ENCODE measurements around the gene CLIC2. TPM values are rescaled to one million over a fixed set of nuclear protein-coding genes. Genes with fewer than 3 reads are reported as not detected.

Gene CLIC2
- total RNA-seq, 1 experiment from 2014 or later, result not detected

- no peaks in the 10 kb centered on the region for H3K4me1 Mint-ChIP-seq (ENCODE audit: low read depth, unreplicated experiment)
- DNase-seq, result no peak
- intact Hi-C loops (cut with micrococcal nuclease; ENCODE audit: unreplicated experiment), result no loop called here
- ChIA-PET POLR2A (no interaction called here), CTCF (no interaction called here)
- no peaks in the 10 kb centered on the region for H3K36me3 Mint-ChIP-seq (ENCODE audit: insufficient read depth, unreplicated experiment)
- BruUV-seq (replicated peaks), result no TSS peak
- Histone ChIP-seq H3K36me3 (ENCODE audit: control insufficient read depth, insufficient read depth, low read length) (no peaks in the 10 kb centered on the region), H3K27me3 (replicated peaks; ENCODE audit: control insufficient read depth, insufficient read depth, low read length) (no peaks in the 10 kb centered on the region), H3K4me1 (no peaks in the 10 kb centered on the region), H3K4me3 (ENCODE audit: low read depth, low read length) (no peak overlapping the region), H3K9me3 (no peaks in the 10 kb centered on the region)
- H3K27me3 Mint-ChIP-seq (ENCODE audit: insufficient read depth, unreplicated experiment), result peaks cover 8% of the 10 kb centered on the region
- no peak overlapping the region for H3K27ac Mint-ChIP-seq (ENCODE audit: unreplicated experiment)
- no peak for TF ChIP-seq CTCF (IDR thresholded peaks at IDR 0.05; ENCODE audit: insufficient read depth in 1 of 2, low read depth in 1 of 2, low read length in 1 of 2, severe bottlenecking in 1 of 2, unreplicated experiment in 1 of 2)
- H3K9me3 Mint-ChIP-seq (ENCODE audit: unreplicated experiment), result peaks cover 9% of the 10 kb centered on the region
- no peak overlapping the region for H3K4me3 Mint-ChIP-seq (ENCODE audit: unreplicated experiment)
Observed at GRCh38 chrX:155314260-155314659, 20.2 kb downstream of the CLIC2 start.

- POLR2A ChIA-PET, result no interaction called here
- no peaks in the 10 kb centered on the region for H3K36me3 Mint-ChIP-seq (ENCODE audit: insufficient read depth, unreplicated experiment)
Observed at GRCh38 chrX:155313766-155314165, 20.6 kb downstream of the CLIC2 start.

GRCh38 chrX:155293771-155294170 is 40.6 kb downstream of the CLIC2 start:
- Histone ChIP-seq H3K27me3 (replicated peaks; ENCODE audit: control insufficient read depth, insufficient read depth, low read length) (no peaks in the 10 kb centered on the region), H3K9me3 (no peaks in the 10 kb centered on the region), H3K4me3 (ENCODE audit: low read depth, low read length) (no peak overlapping the region), H3K4me1 (no peaks in the 10 kb centered on the region), H3K36me3 (ENCODE audit: control insufficient read depth, insufficient read depth, low read length) (no peaks in the 10 kb centered on the region)
- intact Hi-C loops (cut with micrococcal nuclease; ENCODE audit: unreplicated experiment), result no loop called here
- no peak for DNase-seq
- Mint-ChIP-seq H3K27ac (ENCODE audit: unreplicated experiment) (no peak overlapping the region), H3K4me3 (ENCODE audit: unreplicated experiment) (no peak overlapping the region), H3K27me3 (ENCODE audit: insufficient read depth, unreplicated experiment) (peaks cover 2% of the 10 kb centered on the region), H3K36me3 (ENCODE audit: insufficient read depth, unreplicated experiment) (no peaks in the 10 kb centered on the region), H3K9me3 (ENCODE audit: unreplicated experiment) (no peaks in the 10 kb centered on the region), H3K4me1 (ENCODE audit: low read depth, unreplicated experiment) (no peaks in the 10 kb centered on the region)
- TF ChIP-seq CTCF (IDR thresholded peaks at IDR 0.05; ENCODE audit: insufficient read depth in 1 of 2, low read depth in 1 of 2, low read length in 1 of 2, severe bottlenecking in 1 of 2, unreplicated experiment in 1 of 2), result no peak
- no TSS peak for BruUV-seq (replicated peaks)
- ChIA-PET CTCF (no interaction called here), POLR2A (no interaction called here)

More at GRCh38 chrX:155313766-155314165, 20.6 kb downstream of the CLIC2 start:
- H3K4me3 Mint-ChIP-seq (ENCODE audit: unreplicated experiment), result no peak overlapping the region
- no peaks in the 10 kb centered on the region for H3K27me3 ChIP-seq (replicated peaks; ENCODE audit: control insufficient read depth, insufficient read depth, low read length)
- no peaks in the 10 kb centered on the region for H3K36me3 ChIP-seq (ENCODE audit: control insufficient read depth, insufficient read depth, low read length)
- no peak for TF ChIP-seq CTCF (IDR thresholded peaks at IDR 0.05; ENCODE audit: insufficient read depth in 1 of 2, low read depth in 1 of 2, low read length in 1 of 2, severe bottlenecking in 1 of 2, unreplicated experiment in 1 of 2)
- no TSS peak for BruUV-seq (replicated peaks)
- no peak for DNase-seq
- CTCF ChIA-PET, result no interaction called here
- H3K27me3 Mint-ChIP-seq (ENCODE audit: insufficient read depth, unreplicated experiment), result peaks cover 8% of the 10 kb centered on the region
- peaks cover 9% of the 10 kb centered on the region for H3K9me3 Mint-ChIP-seq (ENCODE audit: unreplicated experiment)
- no peaks in the 10 kb centered on the region for H3K4me1 Mint-ChIP-seq (ENCODE audit: low read depth, unreplicated experiment)
- H3K4me1 ChIP-seq, result no peaks in the 10 kb centered on the region
- no peaks in the 10 kb centered on the region for H3K9me3 ChIP-seq
- H3K4me3 ChIP-seq (ENCODE audit: low read depth, low read length), result no peak overlapping the region
- intact Hi-C loops (cut with micrococcal nuclease; ENCODE audit: unreplicated experiment), result no loop called here
- H3K27ac Mint-ChIP-seq (ENCODE audit: unreplicated experiment), result no peak overlapping the region
